ENCODE data around the gene TCF12. TPM values are rescaled to one million over a fixed set of nuclear protein-coding genes. Genes with fewer than 3 reads are reported as not detected.

Gene TCF12
- polyA plus RNA-seq, 1 donor (not counting 4 experiments of a cell fraction or from before 2014, with no cell fraction given), result 48.3 TPM

DNA sequence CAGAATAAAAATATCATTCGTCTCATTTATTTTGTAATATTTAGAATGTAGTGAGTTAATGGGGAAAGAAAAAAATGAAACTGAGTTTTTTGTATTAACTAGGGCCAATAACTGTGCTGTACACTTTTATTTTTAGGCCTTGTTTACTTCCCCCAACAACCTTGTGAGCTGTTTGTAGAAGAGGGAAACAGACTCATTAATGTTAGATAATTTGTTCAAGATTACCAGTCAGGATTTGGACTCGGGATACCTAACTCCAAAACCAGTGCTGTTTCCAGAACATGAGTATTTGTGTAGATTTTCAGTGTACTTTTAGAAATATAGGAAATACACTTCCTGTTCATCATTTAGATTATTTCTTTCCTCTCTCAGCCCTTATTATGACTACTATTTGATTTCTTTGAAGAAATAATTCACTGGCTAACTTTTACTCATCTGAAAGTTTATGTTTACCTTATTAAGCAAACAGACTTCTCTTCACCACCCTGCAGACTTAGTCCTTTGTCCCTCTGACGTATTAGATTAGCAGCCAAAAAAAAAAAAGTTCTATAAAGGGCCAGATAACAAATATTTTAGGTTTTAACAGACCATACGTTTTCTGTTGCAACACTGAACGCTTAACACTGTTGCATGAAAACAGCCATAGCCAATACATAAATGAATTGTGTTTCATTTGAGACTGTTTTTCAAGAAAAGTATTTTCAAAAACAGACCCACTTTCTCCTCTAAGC, 265.3 kb downstream of the TCF12 start:
- no peak overlapping the region for H2AFZ ChIP-seq (ENCODE audit: control insufficient read depth, low read length)
- TF ChIP-seq, protein P1, sequence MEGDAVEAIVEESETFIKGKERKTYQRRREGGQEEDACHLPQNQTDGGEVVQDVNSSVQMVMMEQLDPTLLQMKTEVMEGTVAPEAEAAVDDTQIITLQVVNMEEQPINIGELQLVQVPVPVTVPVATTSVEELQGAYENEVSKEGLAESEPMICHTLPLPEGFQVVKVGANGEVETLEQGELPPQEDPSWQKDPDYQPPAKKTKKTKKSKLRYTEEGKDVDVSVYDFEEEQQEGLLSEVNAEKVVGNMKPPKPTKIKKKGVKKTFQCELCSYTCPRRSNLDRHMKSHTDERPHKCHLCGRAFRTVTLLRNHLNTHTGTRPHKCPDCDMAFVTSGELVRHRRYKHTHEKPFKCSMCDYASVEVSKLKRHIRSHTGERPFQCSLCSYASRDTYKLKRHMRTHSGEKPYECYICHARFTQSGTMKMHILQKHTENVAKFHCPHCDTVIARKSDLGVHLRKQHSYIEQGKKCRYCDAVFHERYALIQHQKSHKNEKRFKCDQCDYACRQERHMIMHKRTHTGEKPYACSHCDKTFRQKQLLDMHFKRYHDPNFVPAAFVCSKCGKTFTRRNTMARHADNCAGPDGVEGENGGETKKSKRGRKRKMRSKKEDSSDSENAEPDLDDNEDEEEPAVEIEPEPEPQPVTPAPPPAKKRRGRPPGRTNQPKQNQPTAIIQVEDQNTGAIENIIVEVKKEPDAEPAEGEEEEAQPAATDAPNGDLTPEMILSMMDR (optimal IDR thresholded peaks at IDR 0.05 in 1 of 3, IDR thresholded peaks at IDR 0.05 in 1 of 3, conservative IDR thresholded peaks at IDR 0.05 in 1 of 3; ENCODE audit: extremely low read depth in 1 of 3, insufficient read depth in 2 of 3, low read length in 3 of 3), result no peak
- no peak for TF ChIP-seq EZH2 (IDR thresholded peaks at IDR 0.05; ENCODE audit: low read length)
- H3K27me3 ChIP-seq (ENCODE audit: control insufficient read depth, extremely low read depth, insufficient read depth, low read length), result no peaks in the 10 kb centered on the region
- no peaks in the 10 kb centered on the region for H3K9me1 ChIP-seq (ENCODE audit: control insufficient read depth, extremely low read depth, insufficient read depth, low read length)
- H3K9ac ChIP-seq (ENCODE audit: control insufficient read depth, extremely low read depth, insufficient read depth, low read length), result no peak overlapping the region
- H3K4me1 ChIP-seq (ENCODE audit: control insufficient read depth, extremely low read depth, insufficient read depth, low read length), result no peaks in the 10 kb centered on the region
- no peaks in the 10 kb centered on the region for H3K9me3 ChIP-seq (ENCODE audit: control insufficient read depth, low read depth, low read length)
- H3K36me3 ChIP-seq (ENCODE audit: control insufficient read depth in 2 of 2, extremely low read depth in 1 of 2, insufficient read depth in 2 of 2, low read length in 2 of 2), result no peaks in the 10 kb centered on the region
- no peak overlapping the region for H3K4me2 ChIP-seq (ENCODE audit: control insufficient read depth, extremely low read depth, insufficient read depth, low read depth, low read length)
- no peak for FAIRE-seq
- DNase-seq (ENCODE audit: low read depth, low spot score), result no peak
- no peak overlapping the region for H3K27ac ChIP-seq (ENCODE audit: control insufficient read depth, insufficient read depth, low read length)
- no peaks in the 10 kb centered on the region for H4K20me1 ChIP-seq (ENCODE audit: control insufficient read depth, extremely low read depth, insufficient read depth, low read length)
- dilution Hi-C loops (cut with MboI; ENCODE audit: extremely low pct_ligation_motif_present, low sequenced_read_pairs), result no loop called here
- no peak overlapping the region for H3K4me3 ChIP-seq (ENCODE audit: control insufficient read depth in 2 of 3, extremely low read depth in 1 of 3, insufficient read depth in 2 of 3, low read depth in 1 of 3, low read length in 3 of 3)
- H3K79me2 ChIP-seq (ENCODE audit: control insufficient read depth, insufficient read depth, low read length), result no peaks in the 10 kb centered on the region

DNA sequence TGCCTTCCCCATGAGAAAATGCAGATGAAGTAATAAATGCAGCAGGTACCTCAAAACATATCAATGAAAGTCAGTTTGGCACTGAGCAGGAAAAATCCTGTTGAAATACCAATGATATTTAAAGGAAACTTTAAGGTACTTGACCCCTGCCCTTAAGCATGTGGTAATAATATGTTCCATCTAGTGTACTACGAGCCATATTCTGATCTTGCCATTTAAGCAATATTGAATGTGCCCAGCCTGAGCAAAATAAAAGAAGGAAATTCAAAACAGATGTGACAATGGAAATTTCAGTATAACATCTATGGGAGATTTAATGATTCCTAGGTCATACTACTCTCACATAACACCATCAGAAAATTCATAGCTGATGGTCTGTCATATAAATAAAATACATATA, 266.1 kb downstream of the TCF12 start:
- no peaks in the 10 kb centered on the region for H3K9me1 ChIP-seq (ENCODE audit: control insufficient read depth, extremely low read depth, insufficient read depth, low read length)
- no peak for FAIRE-seq
- no peak overlapping the region for H3K9ac ChIP-seq (ENCODE audit: control insufficient read depth, extremely low read depth, insufficient read depth, low read length)

More for the DNA sequence above, 266.1 kb downstream of the TCF12 start:
- Histone ChIP-seq H3K36me3 (ENCODE audit: control insufficient read depth in 2 of 2, extremely low read depth in 1 of 2, insufficient read depth in 2 of 2, low read length in 2 of 2) (no peaks in the 10 kb centered on the region), H3K79me2 (ENCODE audit: control insufficient read depth, insufficient read depth, low read length) (no peaks in the 10 kb centered on the region), H2AFZ (ENCODE audit: control insufficient read depth, low read length) (no peak overlapping the region), H3K27ac (ENCODE audit: control insufficient read depth, insufficient read depth, low read length) (no peak overlapping the region), H3K4me2 (ENCODE audit: control insufficient read depth, extremely low read depth, insufficient read depth, low read depth, low read length) (no peak overlapping the region), H3K4me1 (ENCODE audit: control insufficient read depth, extremely low read depth, insufficient read depth, low read length) (no peaks in the 10 kb centered on the region), H3K9me3 (ENCODE audit: control insufficient read depth, low read depth, low read length) (no peaks in the 10 kb centered on the region), H4K20me1 (ENCODE audit: control insufficient read depth, extremely low read depth, insufficient read depth, low read length) (no peaks in the 10 kb centered on the region), H3K27me3 (ENCODE audit: control insufficient read depth, extremely low read depth, insufficient read depth, low read length) (no peaks in the 10 kb centered on the region), H3K4me3 (ENCODE audit: control insufficient read depth in 2 of 3, extremely low read depth in 1 of 3, insufficient read depth in 2 of 3, low read depth in 1 of 3, low read length in 3 of 3) (no peak overlapping the region)
- dilution Hi-C loops (cut with MboI; ENCODE audit: extremely low pct_ligation_motif_present, low sequenced_read_pairs), result no loop called here
- no peak for TF ChIP-seq EZH2 (IDR thresholded peaks at IDR 0.05; ENCODE audit: low read length)
- TF ChIP-seq, protein P1 (optimal IDR thresholded peaks at IDR 0.05 in 1 of 3, IDR thresholded peaks at IDR 0.05 in 1 of 3, conservative IDR thresholded peaks at IDR 0.05 in 1 of 3; ENCODE audit: extremely low read depth in 1 of 3, insufficient read depth in 2 of 3, low read length in 3 of 3), result no peak
- no peak for DNase-seq (ENCODE audit: low read depth, low spot score)

Data from keratinocyte (primary cell).